Fibroblast of the aortic adventitia (primary cell): ENCODE results near the gene MYT1. TPM values are rescaled to one million over a fixed set of nuclear protein-coding genes. Genes with fewer than 3 reads are reported as not detected.

ENCODE experiments used
- DNase-seq: peaks from one replicate; pipeline ENCODE4 v3.0.0-alpha.2; 2010; ENCODE audit warnings: low read depth
- H3K4me3 ChIP-seq: 2 replicates; pipeline ENCODE4 v1.5.1; 2011; ENCODE audit warnings: low read depth, mild to moderate bottlenecking, control low read depth, low read length, moderate library complexity
- CTCF ChIP-seq: IDR thresholded peaks from 2 replicates; pipeline ENCODE4 v1.5.1; 2011; ENCODE audit warnings: mild to moderate bottlenecking, low read length, control low read depth, inconsistent platforms; ENCODE audit not compliant: insufficient read depth
- total RNA-seq: library from RNA; depleted of rRNA; stranded (reverse); fragments of >200 nt; gene quantifications from 2 replicates; pipeline ENCODE4 v1.2.3, GENCODE V29; 2012; ENCODE audit warnings: low replicate concordance

MYT1 gene
- total RNA-seq, 1 donor, result not detected

GRCh38 chr20:64271636-64272035, 107.4 kb downstream of the MYT1 start:
- no peak for DNase-seq
- TF ChIP-seq CTCF, result no peak
- H3K4me3 ChIP-seq, result no peak overlapping the region

DNA sequence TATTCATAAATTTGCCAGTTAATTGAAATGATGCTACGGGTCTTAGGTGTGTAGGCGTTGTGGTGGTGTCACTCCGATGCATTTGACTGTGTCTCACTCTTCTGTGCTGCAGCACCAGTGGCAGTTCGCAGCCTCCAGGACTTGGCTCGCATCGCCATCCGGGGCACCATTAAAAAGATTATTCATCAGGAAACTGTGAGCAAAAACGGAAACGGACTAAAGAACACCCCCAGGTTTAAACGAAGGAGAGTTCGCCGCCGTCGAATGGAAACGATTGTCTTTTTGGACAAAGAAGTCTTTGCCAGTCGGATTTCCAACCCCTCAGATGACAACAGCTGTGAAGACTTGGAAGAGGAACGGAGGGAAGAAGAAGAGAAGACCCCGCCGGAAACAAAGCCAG, 108.9 kb downstream of the MYT1 start:
- no peak overlapping the region for H3K4me3 ChIP-seq
- no peak for DNase-seq
- TF ChIP-seq CTCF, result no peak

- no peak for DNase-seq
- no peak for TF ChIP-seq CTCF
- no peak overlapping the region for H3K4me3 ChIP-seq
These were observed 112.6 kb downstream of the MYT1 start for GRCh38 chr20:64276817-64277216.

- no peak for DNase-seq
- no peak overlapping the region for H3K4me3 ChIP-seq
- no peak for TF ChIP-seq CTCF
These were observed 113.5 kb downstream of the MYT1 start for GRCh38 chr20:64277571-64278316.

DNA sequence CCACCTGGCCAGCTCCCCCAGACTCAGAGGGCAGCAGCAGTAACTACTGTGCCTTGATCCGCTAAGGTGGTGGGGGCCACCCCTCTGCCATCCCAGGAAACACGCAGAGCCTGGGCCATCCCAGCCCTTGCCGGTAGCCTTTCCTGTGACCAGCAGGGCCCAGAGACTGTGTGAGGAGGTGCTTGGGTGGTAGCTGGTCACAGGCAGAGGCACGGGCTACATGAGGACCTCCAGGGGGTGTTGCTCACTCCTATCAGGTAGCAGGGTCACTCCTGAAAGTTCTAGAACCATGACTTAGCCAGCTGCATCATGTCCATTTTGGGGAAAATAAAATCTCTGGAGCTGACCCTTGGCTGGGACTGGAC, 114.0 kb downstream of the MYT1 start:
- TF ChIP-seq CTCF, result no peak
- H3K4me3 ChIP-seq, result no peak overlapping the region
- no peak for DNase-seq

GRCh38 chr20:64279826-64280459, 115.7 kb downstream of the MYT1 start:
- TF ChIP-seq CTCF, result no peak
- no peak overlapping the region for H3K4me3 ChIP-seq
- no peak for DNase-seq
